Endodermal cell (in vitro differentiated cells): Measurements from ENCODE around the gene SH2B3. TPM values are rescaled to one million over a fixed set of nuclear protein-coding genes. Genes with fewer than 3 reads are reported as not detected.
"Not testable (repeated sequence)": the region's sequence is repeated elsewhere in the genome, so short reads cannot be mapped to it uniquely, and the experiment has no call there.

Source experiments
- DNase-seq: peaks from one replicate; pipeline ENCODE4 v3.0.0-alpha.2; 2017
- H3K27ac ChIP-seq: 2 replicates; pipeline ENCODE4 v1.5.1; 2013; ENCODE audit warnings: mild to moderate bottlenecking, low read depth, low read length, moderate library complexity
- H3K27me3 ChIP-seq: 2 replicates; pipeline ENCODE4 v1.6.1; 2013; ENCODE audit warnings: mild to moderate bottlenecking, low read length, moderate library complexity; ENCODE audit not compliant: insufficient read depth, control insufficient read depth, poor library complexity, severe bottlenecking
- H3K36me3 ChIP-seq: 2 replicates; pipeline ENCODE4 v1.7.0; 2013; ENCODE audit warnings: mild to moderate bottlenecking, low read length, moderate library complexity; ENCODE audit not compliant: control insufficient read depth, insufficient read depth
- H3K4me1 ChIP-seq: one replicate; pipeline ENCODE4 v1.7.0; 2013; ENCODE audit warnings: low read length; ENCODE audit not compliant: control insufficient read depth, insufficient read depth
- H3K4me3 ChIP-seq: 2 replicates; pipeline ENCODE4 v1.5.1; 2013; ENCODE audit warnings: mild to moderate bottlenecking, low read length, moderate library complexity
- H3K9ac ChIP-seq: 2 replicates; pipeline ENCODE4 v1.6.1; 2013; ENCODE audit warnings: mild to moderate bottlenecking, low read length, moderate library complexity; ENCODE audit not compliant: poor library complexity, severe bottlenecking; ENCODE audit errors: extremely low read depth
- H3K9me3 ChIP-seq: 2 replicates; pipeline ENCODE4 v1.6.1; 2013; ENCODE audit warnings: mild to moderate bottlenecking, low read length, moderate library complexity; ENCODE audit not compliant: control insufficient read depth
- H3K27ac Mint-ChIP-seq: 2 replicates; pipeline ENCODE4 v1.8.0; 2020; ENCODE audit warnings: mixed read lengths
- H3K27me3 Mint-ChIP-seq: 2 replicates; pipeline ENCODE4 v1.8.0; 2021; ENCODE audit warnings: mild to moderate bottlenecking, mixed read lengths; ENCODE audit not compliant: insufficient read depth
- H3K36me3 Mint-ChIP-seq: 2 replicates; pipeline ENCODE4 v1.8.0; 2020; ENCODE audit warnings: low read depth, mixed read lengths
- H3K4me1 Mint-ChIP-seq: 2 replicates; pipeline ENCODE4 v1.8.0; 2020; ENCODE audit warnings: mixed read lengths
- H3K4me3 Mint-ChIP-seq: 2 replicates; pipeline ENCODE4 v1.8.0; 2020; ENCODE audit warnings: mild to moderate bottlenecking, moderate library complexity, mixed read lengths
- H3K9me3 Mint-ChIP-seq: 2 replicates; pipeline ENCODE4 v1.8.0; 2020; ENCODE audit warnings: mild to moderate bottlenecking, mixed read lengths
- WGBS, 2 experiments: methylation state at CpG; one replicate each; pipeline versions ENCODE4 v1.1.5 to v1.1.7; 2013; ENCODE audit warnings: missing lambda C conversion rate in 2 of 2, mixed read lengths in 1 of 2; ENCODE audit not compliant: insufficient coverage in 1 of 2, insufficient read length in 1 of 2; 5-methylcytosine and 5-hydroxymethylcytosine counted together
- total RNA-seq, 2 donors: library from RNA; stranded (reverse); fragmentation: NEBNext Ultra II Directional in 1 of 2; extraction: Animal tissue kit (Norgen Biotek cat#: 25700) in 1 of 2; gene quantifications; 2 replicates in 1 of 2; 3 replicates in 1 of 2; pipeline ENCODE4 v1.2.1, GENCODE V29; 2021
- TF ChIP-seq, protein P1 (sequence below): fragments of 200-600 bp; sonication (generic); conservative IDR thresholded peaks from 2 replicates; pipeline ENCODE4 v1.5.0; 2021; ENCODE audit warnings: antibody characterized with exemption, mild to moderate bottlenecking

The SH2B3 gene
- total RNA-seq, 2 donors from 2014 or later: 6.8 to 6.9 TPM

- TF ChIP-seq, protein P1, sequence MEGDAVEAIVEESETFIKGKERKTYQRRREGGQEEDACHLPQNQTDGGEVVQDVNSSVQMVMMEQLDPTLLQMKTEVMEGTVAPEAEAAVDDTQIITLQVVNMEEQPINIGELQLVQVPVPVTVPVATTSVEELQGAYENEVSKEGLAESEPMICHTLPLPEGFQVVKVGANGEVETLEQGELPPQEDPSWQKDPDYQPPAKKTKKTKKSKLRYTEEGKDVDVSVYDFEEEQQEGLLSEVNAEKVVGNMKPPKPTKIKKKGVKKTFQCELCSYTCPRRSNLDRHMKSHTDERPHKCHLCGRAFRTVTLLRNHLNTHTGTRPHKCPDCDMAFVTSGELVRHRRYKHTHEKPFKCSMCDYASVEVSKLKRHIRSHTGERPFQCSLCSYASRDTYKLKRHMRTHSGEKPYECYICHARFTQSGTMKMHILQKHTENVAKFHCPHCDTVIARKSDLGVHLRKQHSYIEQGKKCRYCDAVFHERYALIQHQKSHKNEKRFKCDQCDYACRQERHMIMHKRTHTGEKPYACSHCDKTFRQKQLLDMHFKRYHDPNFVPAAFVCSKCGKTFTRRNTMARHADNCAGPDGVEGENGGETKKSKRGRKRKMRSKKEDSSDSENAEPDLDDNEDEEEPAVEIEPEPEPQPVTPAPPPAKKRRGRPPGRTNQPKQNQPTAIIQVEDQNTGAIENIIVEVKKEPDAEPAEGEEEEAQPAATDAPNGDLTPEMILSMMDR: no peak
- 90 to 97% methylated on average over 4 of the region's 4 CpGs for WGBS, 2 experiments
- no peak for DNase-seq
- Mint-ChIP-seq H3K9me3 (no peaks in the 10 kb centered on the region), H3K27me3 (peaks cover 9% of the 10 kb centered on the region), H3K4me3 (no peak overlapping the region), H3K27ac (no peak overlapping the region), H3K36me3 (no peaks in the 10 kb centered on the region), H3K4me1 (peaks cover 8% of the 10 kb centered on the region)
- no peaks in the 10 kb centered on the region for H3K36me3 ChIP-seq
- H3K4me3 ChIP-seq: no peak overlapping the region
- H3K27ac ChIP-seq: no peak overlapping the region
- H3K4me1 ChIP-seq: no peaks in the 10 kb centered on the region
- H3K27me3 ChIP-seq: no peaks in the 10 kb centered on the region
- H3K9ac ChIP-seq: no peak overlapping the region
- no peaks in the 10 kb centered on the region for H3K9me3 ChIP-seq
Observed at GRCh38 chr12:111398530-111398929, 7.2 kb upstream of the SH2B3 start.

DNA sequence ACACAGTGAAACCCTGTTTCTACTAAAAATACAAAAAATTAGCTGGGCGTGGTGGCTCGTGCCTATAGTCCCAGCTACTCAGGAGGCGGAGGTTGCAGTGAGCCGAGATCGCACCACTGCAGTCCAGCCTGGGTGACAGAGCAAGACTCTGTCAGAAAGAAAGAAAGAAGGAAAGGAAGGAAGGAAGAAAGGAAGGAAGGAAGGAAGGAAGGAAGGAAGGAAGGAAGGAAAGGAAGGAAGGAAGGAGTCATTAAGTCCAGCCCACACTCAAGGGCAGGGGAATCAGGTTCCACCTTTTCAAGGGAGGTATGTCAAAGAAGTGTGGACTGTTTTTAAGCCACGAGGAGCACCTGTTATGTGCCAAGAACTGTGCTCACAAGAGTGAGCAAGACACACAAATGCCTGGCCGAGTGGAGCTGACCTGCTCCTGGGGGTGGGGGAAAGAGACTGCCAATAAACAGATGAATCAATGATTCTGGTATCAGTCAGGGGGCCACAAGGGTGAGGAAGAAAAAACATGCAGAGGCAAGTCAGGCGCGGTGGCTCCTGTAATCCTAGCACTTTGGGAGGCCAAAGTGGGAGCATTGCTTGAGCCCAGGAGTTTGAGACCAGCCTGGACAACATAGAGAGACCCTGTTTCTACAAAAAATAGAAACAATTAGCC, 5.8 kb upstream of the SH2B3 start:
- Mint-ChIP-seq H3K27me3 (peaks cover 20% of the 10 kb centered on the region), H3K4me1 (peaks cover 15% of the 10 kb centered on the region)
- not testable (repeated sequence) for H3K9ac ChIP-seq, H3K27ac Mint-ChIP-seq, H3K36me3 Mint-ChIP-seq, H3K36me3 ChIP-seq, H3K9me3 Mint-ChIP-seq, DNase-seq, H3K4me1 ChIP-seq, H3K4me3 Mint-ChIP-seq, H3K9me3 ChIP-seq, H3K27ac ChIP-seq, H3K27me3 ChIP-seq, H3K4me3 ChIP-seq
- 89 to 93% methylated on average over 4 to 9 of the region's 9 CpGs for WGBS, 2 experiments

DNA sequence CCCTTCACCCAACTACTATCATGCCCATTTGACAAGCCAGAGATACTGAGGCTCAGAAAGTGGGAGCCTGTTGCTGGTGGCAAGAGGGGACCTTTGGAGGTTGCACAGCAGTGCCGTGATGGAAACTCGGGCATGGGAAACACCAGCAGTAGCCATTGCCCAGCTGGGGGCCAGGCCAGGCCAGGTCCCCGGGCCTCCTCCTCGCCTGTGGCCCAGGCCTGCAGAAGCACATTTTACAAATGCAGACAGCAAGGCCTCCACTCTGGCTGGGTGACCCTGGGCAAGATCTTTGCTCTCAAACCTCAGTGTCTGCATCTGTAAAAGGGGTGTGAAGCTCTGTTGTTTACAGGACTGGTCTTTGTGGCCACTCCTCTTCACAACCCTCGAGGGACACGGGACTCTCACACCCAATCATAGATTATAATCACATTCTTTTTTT, 4.5 kb upstream of the SH2B3 start:
- peak; percentile 50 for DNase-seq
- H3K9me3 Mint-ChIP-seq: no peaks in the 10 kb centered on the region
- H3K9me3 ChIP-seq: no peaks in the 10 kb centered on the region
- peaks cover 15% of the 10 kb centered on the region for H3K4me1 Mint-ChIP-seq
- WGBS, 2 experiments: 94 to 95% methylated on average over 3 to 6 of the region's 6 CpGs
- no peaks in the 10 kb centered on the region for H3K36me3 Mint-ChIP-seq
- H3K4me3 Mint-ChIP-seq: no peak overlapping the region
- no peak overlapping the region for H3K27ac ChIP-seq
- H3K4me3 ChIP-seq: no peak overlapping the region
- H3K4me1 ChIP-seq: no peaks in the 10 kb centered on the region
- TF ChIP-seq, protein P1: no peak
- no peak overlapping the region for H3K27ac Mint-ChIP-seq
- no peak overlapping the region for H3K9ac ChIP-seq
- no peaks in the 10 kb centered on the region for H3K36me3 ChIP-seq
- peaks cover 23% of the 10 kb centered on the region for H3K27me3 Mint-ChIP-seq
- peaks cover 6% of the 10 kb centered on the region for H3K27me3 ChIP-seq

DNA sequence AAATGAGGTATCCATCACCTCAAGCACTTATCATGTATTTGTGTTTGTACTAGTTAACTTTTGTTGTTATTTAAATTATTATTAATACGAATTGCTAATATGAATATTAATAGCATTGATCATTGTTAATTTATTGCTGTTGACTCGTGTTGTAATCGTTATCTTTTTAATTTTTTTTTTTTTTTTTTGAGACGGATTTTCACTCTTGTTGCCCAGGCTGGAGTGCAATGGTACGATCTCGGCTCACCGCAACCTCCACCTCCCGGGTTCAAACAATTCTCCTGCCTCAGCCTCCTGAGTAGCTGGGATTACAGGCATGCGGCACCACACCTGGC, 3.3 kb upstream of the SH2B3 start:
- not testable (repeated sequence) for H3K9ac ChIP-seq, H3K36me3 ChIP-seq, H3K27ac ChIP-seq, H3K4me3 Mint-ChIP-seq, H3K9me3 Mint-ChIP-seq, H3K4me3 ChIP-seq, H3K27ac Mint-ChIP-seq, H3K36me3 Mint-ChIP-seq, H3K27me3 ChIP-seq, H3K9me3 ChIP-seq, H3K4me1 ChIP-seq, DNase-seq
- peaks cover 29% of the 10 kb centered on the region for H3K27me3 Mint-ChIP-seq
- 89 to 100% methylated on average over 2 to 8 of the region's 9 CpGs for WGBS, 2 experiments
- H3K4me1 Mint-ChIP-seq: peaks cover 21% of the 10 kb centered on the region
